Measurements from ENCODE around the gene BTBD17.
A peak's percentile ranks its signal among the peaks of the same experiment; 100 is the strongest.

Gene BTBD17

DNA sequence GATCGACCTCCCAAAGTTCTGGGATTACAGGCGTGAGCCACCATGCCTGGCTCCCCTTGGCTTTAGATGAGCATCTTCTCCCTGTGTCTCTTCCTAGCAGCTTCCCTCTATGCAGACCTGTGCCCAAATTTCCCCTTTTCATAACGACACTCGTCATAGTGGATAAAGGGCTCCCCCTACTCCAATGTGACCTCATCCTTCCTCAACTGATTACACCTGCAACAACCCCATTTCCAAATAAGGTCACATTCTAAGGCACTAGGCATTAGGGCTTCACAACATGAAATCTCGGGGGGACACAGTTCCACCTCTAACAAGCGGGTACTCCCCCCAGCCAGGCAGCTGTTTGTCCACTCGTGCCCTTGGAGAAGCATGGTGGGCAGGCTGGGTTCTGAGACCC, 25.4 kb downstream of the BTBD17 start:
- DNase-seq: no peak
- Mint-ChIP-seq H3K4me1 (no peaks in the 10 kb centered on the region), H3K27me3 (no peaks in the 10 kb centered on the region), H3K27ac (no peak overlapping the region), H3K9me3 (no peaks in the 10 kb centered on the region), H3K4me3 (no peak overlapping the region)
- ATAC-seq: no peak

DNA sequence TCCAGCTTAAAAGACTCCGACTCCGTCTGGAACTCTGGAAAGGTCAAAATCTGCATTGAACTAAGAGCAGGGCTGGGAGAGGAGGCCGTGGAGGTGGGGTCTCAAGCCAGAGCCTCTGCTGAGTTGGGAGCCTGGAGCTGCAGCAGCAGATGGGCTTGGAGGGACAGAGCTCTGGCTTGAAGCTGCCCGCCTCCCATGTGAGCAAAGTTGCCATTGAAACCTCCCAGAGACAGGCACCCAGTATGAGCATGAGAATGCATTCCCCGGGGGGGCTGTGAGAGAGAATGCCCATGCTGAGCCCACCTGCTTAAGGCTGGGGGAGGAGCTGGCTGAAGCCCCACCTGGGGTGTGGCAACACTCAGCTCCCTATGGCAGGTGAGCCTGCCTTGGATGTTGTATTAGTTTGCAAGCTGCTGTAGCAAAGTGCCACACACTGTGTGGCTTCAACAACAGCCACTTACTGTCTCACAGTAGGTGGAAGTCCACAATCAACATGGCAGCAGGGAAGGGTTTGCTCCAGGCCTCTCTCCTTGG, 26.1 kb downstream of the BTBD17 start:
- no peak for DNase-seq
- no peaks in the 10 kb centered on the region for H3K27me3 Mint-ChIP-seq
- H3K27ac Mint-ChIP-seq: no peak overlapping the region
- no peak for ATAC-seq
- H3K4me3 Mint-ChIP-seq: no peak overlapping the region
- no peaks in the 10 kb centered on the region for H3K4me1 Mint-ChIP-seq
- H3K9me3 Mint-ChIP-seq: no peaks in the 10 kb centered on the region

DNA sequence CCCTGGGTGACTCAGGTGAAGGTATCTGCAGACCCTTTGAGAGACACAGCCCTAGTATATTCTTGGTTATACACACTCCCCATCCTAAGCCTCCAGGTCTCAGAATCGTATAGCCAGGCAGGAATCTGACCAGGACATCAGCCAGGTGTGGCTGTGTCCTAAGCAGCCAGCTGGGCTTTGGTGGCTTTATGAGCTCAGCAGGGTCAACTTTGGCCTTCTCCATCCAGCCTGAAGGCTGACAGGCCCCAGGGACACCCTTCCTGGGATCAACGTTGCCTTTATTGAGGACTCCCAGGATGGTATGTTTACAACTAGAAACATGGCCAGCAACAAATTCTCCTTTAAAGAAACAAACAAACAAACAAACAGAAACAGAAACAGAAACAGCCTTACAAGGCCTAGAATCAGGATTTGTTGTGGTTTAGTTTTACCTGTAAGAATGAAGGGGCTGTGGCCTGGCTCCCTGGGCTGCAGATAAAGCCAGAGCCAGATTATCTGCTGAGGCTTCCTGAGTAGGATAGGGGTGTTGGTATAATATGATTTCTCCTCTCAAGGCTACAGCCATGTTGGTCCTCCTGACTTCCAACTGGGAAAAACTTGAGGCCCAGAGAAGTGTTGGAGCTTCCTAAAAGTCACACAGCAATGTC, 27.2 kb downstream of the BTBD17 start:
- Mint-ChIP-seq H3K4me1 (peaks cover 1% of the 10 kb centered on the region), H3K27ac (peak overlapping the region in 1 of 2 donors; percentile 89)
- ATAC-seq: no peak

DNA sequence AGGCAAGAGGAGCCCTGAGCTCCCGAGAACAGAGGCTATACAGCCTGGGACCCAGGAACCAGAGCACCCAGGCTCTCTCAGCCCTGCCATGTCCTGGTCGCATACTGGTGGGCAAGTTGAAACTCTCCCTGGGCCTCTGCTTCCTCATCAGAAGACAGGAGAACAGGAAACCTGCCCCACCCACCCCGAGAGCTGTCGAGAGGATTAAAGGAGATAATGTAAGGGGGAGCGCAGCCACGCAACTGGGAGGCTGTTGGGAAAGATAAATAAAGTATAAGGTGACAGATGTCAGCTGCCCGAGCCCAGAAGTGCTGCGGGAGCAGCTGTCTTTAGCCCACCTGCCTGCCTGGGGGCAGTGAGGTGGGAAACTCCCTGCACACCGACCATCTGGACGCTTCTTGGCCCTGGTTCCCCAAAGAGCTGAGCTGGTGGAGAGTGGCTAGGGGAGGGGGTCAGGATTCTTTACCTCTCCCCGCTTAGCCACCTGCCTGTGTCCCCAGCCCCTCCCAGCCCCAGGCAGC, 28.8 kb downstream of the BTBD17 start:
- peaks cover 16% of the 10 kb centered on the region for H3K27me3 Mint-ChIP-seq
- ATAC-seq (no peak), DNase-seq (no peak)
- H3K4me3 Mint-ChIP-seq: no peak overlapping the region
- H3K4me1 Mint-ChIP-seq: peaks cover 8% of the 10 kb centered on the region
- H3K9me3 Mint-ChIP-seq: no peaks in the 10 kb centered on the region
- H3K27ac Mint-ChIP-seq: no peak overlapping the region

More for the DNA sequence above, 27.2 kb downstream of the BTBD17 start:
- no peak overlapping the region for H3K4me3 Mint-ChIP-seq
- H3K27me3 Mint-ChIP-seq: peaks cover 4% of the 10 kb centered on the region
- no peaks in the 10 kb centered on the region for H3K9me3 Mint-ChIP-seq
- no peak for DNase-seq

DNA sequence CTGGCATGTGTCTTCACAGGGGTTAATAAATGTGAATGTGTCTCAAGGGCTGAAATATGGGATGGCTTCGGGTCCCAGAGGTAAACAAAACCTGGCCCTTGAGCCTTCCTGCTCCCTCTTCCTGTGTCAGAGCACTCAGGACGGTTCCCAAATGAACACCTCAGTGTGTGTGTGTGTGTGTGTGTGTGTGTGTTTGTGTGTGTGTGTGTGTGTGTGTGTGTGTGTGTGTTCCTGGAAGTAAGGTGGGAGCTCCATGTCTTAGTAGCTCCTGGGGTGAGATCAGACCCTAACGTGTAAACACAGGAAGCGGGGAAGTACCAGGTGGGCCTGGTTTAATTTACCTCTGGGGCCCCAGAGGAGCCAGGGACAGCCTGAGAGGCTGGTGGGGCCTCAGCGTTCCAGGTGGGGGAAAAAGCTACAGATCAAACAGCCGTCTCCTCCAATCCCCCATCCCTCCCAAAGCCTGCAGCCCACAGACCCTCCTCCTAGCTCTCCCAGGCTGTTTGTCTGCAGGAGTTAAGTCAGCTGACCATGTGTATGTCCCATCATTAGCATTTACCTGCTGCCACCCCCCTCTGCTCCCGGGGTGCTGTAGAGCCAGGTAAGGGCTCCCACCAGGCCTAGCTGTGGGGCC, 29.5 kb downstream of the BTBD17 start:
- Mint-ChIP-seq H3K4me1 (peaks cover 8% of the 10 kb centered on the region), H3K27ac (peak overlapping the region in 1 of 2 donors; percentile 37), H3K27me3 (peaks cover 23% of the 10 kb centered on the region), H3K4me3 (no peak overlapping the region), H3K9me3 (no peaks in the 10 kb centered on the region)
- DNase-seq (no peak), ATAC-seq (no peak)

DNA sequence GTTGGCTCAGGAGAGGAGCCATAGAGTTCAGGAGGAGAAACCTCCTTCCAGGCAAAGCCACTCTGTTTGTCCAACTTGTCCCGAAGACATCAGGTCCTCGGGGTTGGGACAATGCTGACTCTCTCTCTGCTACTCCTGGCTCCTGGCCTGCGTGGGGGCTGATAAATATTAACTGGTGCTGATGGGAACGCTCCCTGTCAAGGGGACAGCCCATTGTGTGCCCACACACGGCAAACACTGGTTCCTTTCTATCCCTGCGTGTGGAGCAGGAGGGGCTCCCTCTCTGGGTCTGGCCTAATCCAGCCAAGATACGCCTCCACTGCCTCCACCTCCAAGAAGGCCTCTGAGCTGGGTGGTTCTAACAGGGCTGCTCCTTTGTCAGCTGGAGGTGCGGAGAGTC, 31.2 kb downstream of the BTBD17 start:
- H3K4me3 Mint-ChIP-seq: no peak overlapping the region
- H3K4me1 Mint-ChIP-seq: peaks cover 16% of the 10 kb centered on the region
- H3K27me3 Mint-ChIP-seq: peaks cover 34% of the 10 kb centered on the region
- no peak overlapping the region for H3K27ac Mint-ChIP-seq
- no peaks in the 10 kb centered on the region for H3K9me3 Mint-ChIP-seq
- no peak for DNase-seq
- no peak for ATAC-seq

DNA sequence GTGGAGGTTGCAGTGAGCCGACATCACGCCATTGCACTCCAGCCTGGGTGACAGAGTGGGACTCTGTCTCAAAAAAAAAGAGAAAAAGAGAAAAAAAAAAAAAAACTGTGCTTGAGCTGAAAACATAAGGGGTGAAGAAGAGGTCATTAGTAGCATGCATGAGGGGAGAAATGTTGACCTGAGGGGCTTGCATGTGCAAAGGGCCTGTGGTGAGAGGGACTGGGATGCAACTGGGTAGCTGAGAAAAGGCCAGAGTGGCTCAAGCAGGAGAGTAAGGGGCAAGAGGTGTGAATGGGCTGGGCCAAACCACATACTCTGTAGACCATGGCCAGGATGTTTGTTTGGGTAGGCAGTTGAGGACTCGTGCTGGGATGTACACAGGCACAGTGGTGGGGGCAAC, 32.3 kb downstream of the BTBD17 start:
- DNase-seq (no peak), ATAC-seq (no peak)
- Mint-ChIP-seq H3K4me1 (peaks cover 21% of the 10 kb centered on the region), H3K27ac (peak overlapping the region in 1 of 2 donors; percentile 22), H3K9me3 (no peaks in the 10 kb centered on the region), H3K27me3 (peaks cover 43% of the 10 kb centered on the region), H3K4me3 (no peak overlapping the region)

DNA sequence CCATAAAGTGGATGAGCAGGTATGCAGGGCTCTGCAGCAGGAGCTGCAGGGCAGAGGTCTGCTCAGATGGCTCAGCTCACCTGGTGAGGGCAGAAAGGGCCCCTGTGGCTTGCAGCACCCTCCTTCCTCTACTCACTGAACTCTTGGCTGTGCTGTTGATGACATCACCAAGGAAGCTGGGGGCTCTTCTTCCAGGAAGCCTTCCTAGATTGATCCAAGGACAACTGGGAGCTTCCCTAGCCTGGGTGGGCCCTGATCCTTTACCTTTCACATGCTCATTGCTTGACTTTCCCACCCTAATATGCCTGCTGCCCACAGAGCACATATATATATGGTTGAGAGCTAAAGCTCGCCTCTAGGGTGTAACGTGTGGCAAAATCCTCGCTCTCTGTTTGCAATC, 33.2 kb downstream of the BTBD17 start:
- peaks cover 21% of the 10 kb centered on the region for H3K4me1 Mint-ChIP-seq
- ATAC-seq (no peak), DNase-seq (no peak)
- no peak overlapping the region for H3K27ac Mint-ChIP-seq
- H3K27me3 Mint-ChIP-seq: peaks cover 49% of the 10 kb centered on the region
- H3K4me3 Mint-ChIP-seq: no peak overlapping the region
- H3K9me3 Mint-ChIP-seq: no peaks in the 10 kb centered on the region

DNA sequence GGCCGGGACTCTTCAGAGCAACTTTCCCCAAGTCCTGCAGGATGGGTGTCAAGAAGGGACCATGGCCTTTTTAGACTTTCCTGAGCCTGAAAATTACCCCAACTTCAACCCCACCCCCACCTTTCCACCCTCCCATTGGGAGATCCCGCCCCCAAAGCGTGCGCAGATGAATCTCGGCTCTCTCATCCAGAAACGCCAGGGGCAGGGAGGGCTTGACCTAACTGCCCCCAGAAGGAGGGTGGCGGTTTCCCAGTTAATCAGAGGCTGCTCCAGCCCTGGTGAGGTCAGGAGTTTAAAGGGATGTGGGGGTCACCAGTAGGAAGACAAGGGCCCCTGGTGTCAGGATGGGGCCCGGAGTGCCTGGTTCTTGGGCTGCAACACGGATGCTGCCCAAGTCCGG, 35.2 kb downstream of the BTBD17 start:
- Mint-ChIP-seq H3K27ac (no peak overlapping the region), H3K4me3 (peak overlapping the region in 1 of 2 donors; percentile 16), H3K4me1 (peaks cover 21% of the 10 kb centered on the region), H3K27me3 (peaks cover 67% of the 10 kb centered on the region), H3K9me3 (no peaks in the 10 kb centered on the region)
- DNase-seq: no peak
- no peak for ATAC-seq

DNA sequence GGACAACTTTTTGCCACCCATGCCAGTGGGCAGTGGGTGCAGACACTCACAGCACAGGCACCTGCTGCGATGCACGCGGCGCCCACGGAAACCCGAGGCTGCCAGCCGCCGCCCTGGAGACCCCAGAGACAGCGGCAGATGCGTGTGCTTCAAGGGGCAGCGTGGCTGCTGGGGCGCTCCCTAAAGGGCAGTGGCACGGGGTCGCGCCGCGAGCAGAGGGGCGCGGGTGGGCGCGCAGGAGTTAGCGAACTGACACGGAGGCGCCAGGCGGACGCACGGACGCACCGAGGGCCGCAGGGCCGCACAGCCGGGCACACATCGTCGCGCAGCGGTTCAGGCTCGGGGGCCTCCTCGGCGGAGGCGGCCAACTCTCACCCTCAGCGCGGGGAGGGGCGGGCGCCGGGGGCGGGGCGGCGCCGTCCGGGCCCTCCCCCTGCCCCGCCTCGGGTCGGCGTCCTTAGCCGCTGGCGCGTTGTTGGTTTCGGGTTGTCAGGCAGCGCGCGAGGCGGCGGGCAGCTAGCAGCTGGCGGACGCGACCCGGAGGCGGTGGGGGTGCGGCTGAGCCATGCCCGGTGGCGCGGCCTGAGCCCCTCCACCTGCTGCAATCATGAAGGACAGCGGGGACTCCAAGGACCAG, 35.8 kb downstream of the BTBD17 start, which contains the start of gene KIF19:
TSS of gene KIF19 (plus strand) at position 484 of the 637 bp plus-strand sequence. CDS start at position 608, 124 bp downstream.
- peak; percentile 48 to 56 for DNase-seq
- no peak within 1 kb of the TSS for H3K27ac Mint-ChIP-seq
- H3K27me3 Mint-ChIP-seq: peaks cover 67% of the 10 kb centered on the region
- ATAC-seq: peak; percentile 85
- H3K4me1 Mint-ChIP-seq: peaks cover 21% of the 10 kb centered on the region
- H3K9me3 Mint-ChIP-seq: no peaks in the 10 kb centered on the region
- H3K4me3 Mint-ChIP-seq: peak within 1 kb of the TSS; percentile 31 to 50

DNA sequence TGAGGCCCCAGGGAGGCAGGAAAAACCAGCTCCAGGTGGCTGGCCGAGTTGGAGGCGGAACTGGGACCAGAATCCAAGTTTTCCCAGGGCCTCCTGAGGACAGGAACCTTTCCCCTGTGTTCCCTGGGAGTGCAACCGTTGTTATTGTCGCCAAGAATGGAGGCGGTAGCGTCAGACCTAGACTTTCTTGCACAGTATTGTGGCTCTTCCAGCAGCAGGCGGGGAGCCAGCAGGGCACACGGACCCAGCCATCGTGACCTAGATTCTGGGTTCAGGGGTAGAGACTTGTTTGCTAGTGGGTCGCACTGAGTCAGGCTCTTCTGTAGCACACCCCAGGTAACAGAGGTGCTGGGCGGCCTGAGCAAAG, 36.3 kb downstream of the BTBD17 start:
- Mint-ChIP-seq H3K27ac (no peak overlapping the region), H3K27me3 (peaks cover 67% of the 10 kb centered on the region), H3K4me1 (peaks cover 21% of the 10 kb centered on the region), H3K9me3 (no peaks in the 10 kb centered on the region), H3K4me3 (peak overlapping the region; percentile 31 to 50)
- ATAC-seq (peak; percentile 4), DNase-seq (no peak)

DNA sequence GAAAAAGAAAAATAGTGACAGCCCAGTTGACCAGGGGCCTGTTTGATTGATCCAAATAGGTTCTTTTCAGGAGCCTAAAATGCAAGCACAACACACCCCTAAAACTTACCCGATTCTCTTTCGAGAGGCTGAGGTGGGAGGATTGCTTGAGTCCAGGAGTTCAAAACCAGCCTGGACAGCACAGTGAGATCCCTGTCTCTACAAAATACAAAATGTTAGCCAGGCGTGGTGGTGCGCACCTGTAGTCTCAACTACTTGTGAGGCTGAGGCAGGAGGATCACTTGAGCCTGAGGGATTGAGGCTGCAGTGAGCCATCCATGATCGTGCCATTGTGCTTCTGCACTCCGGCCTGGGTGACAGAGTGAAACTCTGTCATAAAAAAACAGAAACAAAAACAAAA, 37.1 kb downstream of the BTBD17 start:
- H3K27ac Mint-ChIP-seq: no peak overlapping the region
- H3K27me3 Mint-ChIP-seq: peaks cover 63% of the 10 kb centered on the region
- H3K4me3 Mint-ChIP-seq: no peak overlapping the region
- ATAC-seq (no peak), DNase-seq (no peak)
- no peaks in the 10 kb centered on the region for H3K9me3 Mint-ChIP-seq
- peaks cover 20% of the 10 kb centered on the region for H3K4me1 Mint-ChIP-seq

DNA sequence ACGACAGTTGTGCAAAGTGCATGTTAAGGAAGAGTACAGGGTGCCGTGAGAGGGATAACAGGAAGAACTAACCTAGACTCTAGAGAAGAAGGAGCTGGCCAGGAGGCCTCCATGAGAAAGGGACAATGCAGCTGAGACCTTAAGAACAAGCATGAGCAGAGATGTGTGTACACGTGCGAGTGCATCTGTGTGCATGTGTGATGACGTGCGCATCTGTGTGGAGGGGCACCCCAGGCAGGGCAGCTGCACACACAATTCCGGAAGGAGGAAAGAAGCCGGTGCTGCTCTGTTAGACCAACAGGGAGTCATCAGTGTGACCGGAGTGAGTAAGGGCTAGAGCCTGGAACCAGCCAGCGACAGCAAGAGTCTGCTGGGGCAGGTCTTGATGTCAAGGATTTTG, 43.3 kb downstream of the BTBD17 start:
- H3K4me1 Mint-ChIP-seq: no peaks in the 10 kb centered on the region
- H3K27me3 Mint-ChIP-seq: peaks cover 19% of the 10 kb centered on the region
- H3K27ac Mint-ChIP-seq: no peak overlapping the region
- H3K4me3 Mint-ChIP-seq: no peak overlapping the region
- H3K9me3 Mint-ChIP-seq: no peaks in the 10 kb centered on the region
- ATAC-seq (no peak), DNase-seq (no peak)

DNA sequence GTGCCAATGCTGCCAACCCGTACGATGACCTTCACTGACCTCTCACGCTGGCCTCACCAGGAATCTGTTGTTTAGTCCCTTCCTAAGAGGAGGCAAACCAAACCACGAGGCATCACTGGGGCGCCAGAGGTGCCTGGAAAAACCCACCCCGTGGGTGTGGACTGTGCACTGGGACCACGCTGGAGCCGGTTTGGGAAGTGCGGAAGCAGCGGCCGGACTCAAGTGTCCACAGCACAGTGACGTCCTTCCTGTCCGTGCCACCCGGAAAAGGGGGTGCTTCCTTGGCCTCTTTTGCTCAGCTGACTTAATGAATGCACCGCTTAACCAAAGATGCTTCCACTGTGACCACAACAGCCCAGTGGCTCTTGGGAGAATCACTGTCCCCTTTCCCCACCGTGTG, 44.6 kb downstream of the BTBD17 start:
- H3K4me1 Mint-ChIP-seq: no peaks in the 10 kb centered on the region
- no peak overlapping the region for H3K4me3 Mint-ChIP-seq

DNA sequence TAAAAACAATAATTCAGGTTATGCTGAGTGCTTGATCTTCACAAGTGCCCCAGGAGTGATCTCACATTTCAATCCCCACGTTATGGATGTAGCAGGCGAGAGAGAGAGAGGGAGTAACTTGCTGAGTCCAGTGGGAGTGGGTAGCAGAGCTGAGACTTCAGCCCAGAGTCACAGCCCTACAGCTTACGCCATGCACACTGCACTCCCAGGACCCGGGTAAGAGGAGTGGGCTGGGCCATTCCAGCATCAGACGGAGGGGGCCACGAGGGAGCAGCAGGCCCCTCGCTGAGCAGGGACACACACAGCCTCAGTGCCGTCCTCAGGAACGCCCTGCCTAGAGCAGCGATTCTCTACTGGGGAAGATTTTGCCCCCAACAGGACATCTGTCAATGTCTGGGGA, 45.4 kb downstream of the BTBD17 start:
- no peaks in the 10 kb centered on the region for H3K27me3 Mint-ChIP-seq
- ATAC-seq (no peak), DNase-seq (no peak)
- no peaks in the 10 kb centered on the region for H3K4me1 Mint-ChIP-seq
- H3K4me3 Mint-ChIP-seq: no peak overlapping the region
- H3K27ac Mint-ChIP-seq: no peak overlapping the region
- H3K9me3 Mint-ChIP-seq: peaks cover 7 to 14% of the 10 kb centered on the region in 2 donors

More for the DNA sequence above, 44.6 kb downstream of the BTBD17 start:
- DNase-seq (no peak), ATAC-seq (no peak)
- H3K27me3 Mint-ChIP-seq: peaks cover 6% of the 10 kb centered on the region
- no peak overlapping the region for H3K27ac Mint-ChIP-seq
- H3K9me3 Mint-ChIP-seq: peaks cover 7 to 9% of the 10 kb centered on the region in 2 donors

DNA sequence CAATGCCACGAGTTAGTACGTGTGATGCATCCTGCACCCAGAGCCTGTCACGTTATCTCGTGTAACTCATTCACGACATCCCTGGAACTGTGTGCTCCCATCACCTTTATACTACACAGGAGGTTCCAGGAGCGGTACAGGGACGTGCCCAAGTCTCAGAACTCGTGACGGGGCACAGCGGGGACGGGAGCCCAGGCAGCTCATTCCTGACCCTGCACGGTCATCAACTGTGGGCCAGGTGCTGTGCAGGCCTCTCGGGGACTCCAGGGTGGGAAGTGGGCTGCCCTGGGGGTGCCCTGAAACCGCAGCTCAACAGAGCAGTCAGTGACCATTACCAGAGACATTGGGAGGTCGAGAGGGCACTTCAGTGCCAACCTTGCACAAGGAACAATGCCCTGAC, 46.8 kb downstream of the BTBD17 start:
- no peak for DNase-seq

More for the DNA sequence above, 46.8 kb downstream of the BTBD17 start:
- ATAC-seq: no peak
- Mint-ChIP-seq H3K27ac (no peak overlapping the region), H3K4me3 (no peak overlapping the region), H3K4me1 (no peaks in the 10 kb centered on the region), H3K27me3 (no peaks in the 10 kb centered on the region), H3K9me3 (peaks cover 7 to 14% of the 10 kb centered on the region in 2 donors)

All from stimulated activated naive CD8-positive, alpha-beta T cell treated with anti-CD3 and anti-CD28 coated beads, Interleukin-15, amount 100 ng/mL, for 72 hours (primary cell).